GM03348 (cell line): ENCODE data around the gene MRFAP1.
A peak's percentile ranks its signal among the peaks of the same experiment; 100 is the strongest.
"Not testable (repeated sequence)": the region's sequence is repeated elsewhere in the genome, so short reads cannot be mapped to it uniquely, and the experiment has no call there.

Experiments used
- DNase-seq: peaks from one replicate; pipeline ENCODE4 v3.0.0; 2012; ENCODE audit warnings: low spot score

The MRFAP1 gene

GRCh38 chr4:6668391-6668790 is 27.9 kb downstream of the MRFAP1 start:
- no peak for DNase-seq

DNA sequence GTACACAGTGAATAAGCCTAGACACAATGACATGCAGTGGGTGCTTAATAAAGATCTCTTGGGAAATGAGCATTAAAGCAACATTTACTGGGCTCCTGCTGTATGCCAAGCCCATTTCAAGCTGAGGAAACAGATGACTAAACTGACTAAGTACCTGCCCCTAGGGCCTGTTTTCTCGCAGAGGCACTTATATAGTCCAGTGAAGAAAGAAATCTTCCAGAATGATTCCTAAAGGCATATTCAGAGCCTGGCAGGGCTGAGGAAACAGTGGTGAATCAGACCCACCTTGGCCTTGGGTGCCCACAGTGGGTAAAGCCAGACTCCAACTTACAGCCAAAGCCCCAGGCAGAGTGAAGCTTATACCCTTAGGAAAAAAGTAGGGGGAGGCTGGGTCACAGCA is 31.2 kb downstream of the MRFAP1 start:
- no peak for DNase-seq

GRCh38 chr4:6672131-6672530 is 31.6 kb downstream of the MRFAP1 start:
- DNase-seq = no peak

DNA sequence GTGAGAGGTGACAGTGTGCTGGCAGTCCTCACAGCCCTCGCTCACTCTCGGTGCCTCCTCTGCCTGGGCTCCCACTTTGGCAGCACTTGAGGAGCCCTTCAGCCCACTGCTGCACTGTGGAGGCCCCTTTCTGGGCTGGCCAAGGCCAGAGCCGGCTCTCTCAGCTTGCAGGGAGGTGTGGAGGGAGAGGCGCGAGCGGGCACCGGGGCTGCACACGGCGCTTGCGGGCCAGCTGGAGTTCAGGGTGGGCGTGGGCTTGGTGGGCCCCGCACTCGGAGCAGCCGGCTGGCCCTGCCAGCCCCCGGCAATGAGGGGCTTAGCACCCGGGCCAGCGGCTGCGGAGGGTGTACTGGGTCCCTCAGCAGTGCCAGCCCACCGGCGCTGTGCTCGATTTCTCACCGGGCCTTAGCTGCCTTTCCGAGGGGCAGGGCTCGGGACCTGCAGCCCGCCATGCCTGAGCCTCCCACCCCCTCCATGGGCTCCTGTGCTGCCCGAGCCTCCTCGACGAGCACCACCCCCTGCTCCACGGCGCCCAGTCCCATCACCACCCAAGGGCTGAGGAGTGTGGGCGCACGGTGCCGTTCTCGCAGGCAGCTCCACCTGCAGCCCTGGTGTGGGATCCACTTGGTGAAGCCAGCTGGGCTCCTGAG is 32.2 kb downstream of the MRFAP1 start:
- DNase-seq = not testable (repeated sequence)

- not testable (repeated sequence) for DNase-seq
Measured at GRCh38 chr4:6673191-6673659, 32.7 kb downstream of the MRFAP1 start.

DNA sequence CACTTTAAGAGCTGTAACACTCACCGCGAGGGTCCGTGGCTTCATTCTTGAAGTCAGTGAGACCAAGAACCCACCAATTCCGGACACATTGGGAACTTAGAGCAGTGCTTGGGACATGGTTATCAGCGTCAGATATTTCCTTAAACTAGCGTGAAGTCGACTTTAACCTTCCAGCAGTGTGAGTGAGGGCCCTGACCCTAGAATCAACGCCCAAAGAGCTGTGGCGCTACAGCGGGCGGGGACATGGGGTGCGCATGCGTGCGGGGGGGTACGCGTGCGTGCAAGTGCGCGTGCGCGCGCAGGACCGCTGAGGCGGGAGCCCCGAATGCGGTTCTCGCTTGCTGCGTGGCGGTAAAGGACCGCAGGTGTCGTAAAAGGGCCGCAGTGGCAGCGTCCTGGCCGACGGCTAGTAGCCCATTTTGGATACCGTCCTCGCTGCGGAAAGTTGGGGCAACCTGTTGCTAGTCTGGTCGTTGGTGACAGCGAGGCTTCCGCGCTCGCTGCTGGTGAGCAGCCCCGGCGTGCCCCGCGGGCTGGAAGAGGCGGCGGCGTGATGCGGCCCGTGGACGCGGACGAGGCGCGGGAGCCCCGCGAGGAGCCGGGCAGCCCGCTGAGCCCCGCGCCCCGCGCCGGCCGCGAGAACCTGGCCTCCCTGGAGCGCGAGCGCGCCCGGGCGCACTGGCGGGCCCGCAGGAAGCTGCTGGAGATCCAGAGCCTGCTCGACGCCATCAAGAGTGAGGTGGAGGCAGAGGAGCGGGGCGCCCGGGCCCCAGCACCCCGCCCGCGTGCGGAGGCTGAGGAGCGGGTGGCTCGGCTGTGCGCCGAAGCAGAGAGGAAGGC is 33.4 kb downstream of the MRFAP1 start:
- DNase-seq = peak; percentile 100

GRCh38 chr4:6674500-6675149 is 34.1 kb downstream of the MRFAP1 start:
- DNase-seq = no peak

DNA sequence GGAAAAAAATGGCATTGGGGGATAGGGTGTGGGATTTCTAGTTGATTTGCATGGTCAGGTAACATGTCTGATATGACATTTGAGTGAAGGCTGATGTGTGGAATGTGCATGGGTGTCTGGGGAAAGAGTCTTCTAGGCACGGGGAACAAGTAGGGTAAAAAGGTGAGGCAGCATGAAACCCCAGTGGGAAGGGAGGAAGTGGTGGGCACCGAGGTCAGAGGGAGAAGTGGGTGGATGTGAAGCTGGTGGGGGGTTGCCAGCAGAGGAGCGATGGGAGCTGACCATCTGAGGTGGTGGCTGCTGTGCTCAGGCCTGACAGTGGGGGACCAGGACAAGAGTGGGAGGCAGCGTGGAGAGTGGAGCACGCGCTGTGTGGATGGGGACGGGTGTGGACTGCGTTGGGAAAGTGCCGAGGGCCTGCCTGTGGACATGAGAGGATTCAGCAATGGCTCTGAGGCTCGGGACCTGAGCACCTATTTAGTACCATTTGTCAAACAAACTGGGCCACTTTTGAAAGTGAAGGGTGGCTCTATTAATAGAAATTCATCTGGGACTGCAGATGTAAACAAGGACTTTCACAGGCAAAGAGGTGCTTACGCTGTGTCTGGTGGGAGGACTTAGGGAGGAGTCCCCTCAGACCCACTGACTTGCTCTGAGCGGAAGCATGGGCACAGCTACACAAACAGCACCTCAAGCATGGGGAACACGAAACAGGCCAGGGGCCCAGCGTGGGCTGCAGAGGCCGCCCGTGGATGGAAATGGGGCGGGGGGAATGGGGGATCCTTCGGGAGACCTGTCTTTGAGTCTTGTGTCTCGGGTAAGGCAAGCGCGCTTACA is 36.5 kb downstream of the MRFAP1 start:
- no peak for DNase-seq

GRCh38 chr4:6680372-6681034 is 40.0 kb downstream of the MRFAP1 start:
- DNase-seq = no peak

- DNase-seq = no peak
Measured at GRCh38 chr4:6681191-6681590, 40.7 kb downstream of the MRFAP1 start.

GRCh38 chr4:6682862-6683590 is 42.5 kb downstream of the MRFAP1 start:
- no peak for DNase-seq

DNA sequence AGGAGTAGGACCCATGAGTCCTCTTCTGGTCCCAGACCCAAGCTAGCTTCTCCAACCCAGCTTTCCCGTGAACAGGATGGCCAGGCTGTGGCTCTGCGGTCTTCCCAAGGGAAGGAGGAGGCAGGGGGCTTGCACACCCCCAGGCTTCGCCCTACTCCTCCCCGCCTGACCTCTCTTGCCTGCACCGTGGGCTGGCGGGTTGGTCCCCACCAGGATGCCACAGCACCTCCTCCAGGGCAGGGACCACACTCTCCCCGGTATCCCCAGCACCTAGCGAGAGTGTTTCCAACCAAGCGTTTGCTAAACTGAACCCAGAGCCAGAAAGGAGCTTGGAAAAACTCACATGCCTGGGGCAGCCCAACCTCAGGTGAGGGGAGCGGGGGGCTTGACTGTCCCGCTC is 44.2 kb downstream of the MRFAP1 start:
- DNase-seq = no peak

DNA sequence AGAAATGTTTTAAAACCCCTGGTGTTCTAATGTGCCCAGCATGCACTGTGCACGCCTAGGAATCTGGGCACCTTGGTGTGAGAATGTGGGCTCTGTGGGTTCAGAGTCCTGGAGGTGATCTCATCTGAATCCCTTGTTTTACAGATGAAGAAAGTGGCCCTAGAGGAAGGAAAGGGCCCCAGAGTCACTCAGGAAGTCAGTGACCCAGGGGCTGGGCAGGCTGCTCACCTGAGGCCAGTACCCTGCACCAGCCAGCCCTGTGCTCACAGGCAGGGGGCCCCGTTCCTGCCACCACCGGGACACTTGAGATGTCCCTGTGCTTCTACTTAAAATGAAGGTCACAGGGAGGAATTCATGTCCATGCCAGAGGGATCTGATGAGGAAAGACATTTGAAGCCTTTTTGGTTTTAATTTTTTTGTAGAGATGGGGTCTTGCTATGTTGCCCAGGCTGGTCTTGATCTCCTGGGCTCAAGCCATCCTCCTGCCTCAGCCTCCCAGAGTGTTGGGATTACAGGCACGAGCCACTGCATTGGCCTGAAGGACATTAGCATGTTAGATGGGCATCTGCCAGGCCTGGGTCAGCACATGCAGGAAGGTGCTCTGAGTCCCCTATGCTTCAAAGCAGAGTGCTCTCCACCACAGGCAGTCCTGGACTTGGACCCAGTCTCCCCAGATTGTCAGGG is 45.8 kb downstream of the MRFAP1 start:
- DNase-seq = no peak

GRCh38 chr4:6687947-6688878 is 47.7 kb downstream of the MRFAP1 start:
- DNase-seq = no peak

- peak; percentile 86 for DNase-seq
Measured at GRCh38 chr4:6688879-6689505, 48.5 kb downstream of the MRFAP1 start.

GRCh38 chr4:6689506-6689960 is 49.0 kb downstream of the MRFAP1 start:
- no peak for DNase-seq
